PFSK-1 (cell line): ENCODE results near the gene ANKRD13D.

Source experiments
- FOXP2 ChIP-seq: optimal IDR thresholded peaks from 2 replicates; pipeline ENCODE3; 2011; ENCODE audit warnings: borderline replicate concordance, control low read depth, inconsistent platforms; ENCODE audit not compliant: insufficient read depth; ENCODE audit errors: extremely low read length, extremely low read depth
- POLR2AphosphoS5 ChIP-seq: IDR thresholded peaks from 2 replicates; pipeline ENCODE4 v1.6.1; 2012; ENCODE audit warnings: low read depth, mild to moderate bottlenecking, control low read depth, low read length, moderate library complexity
- SIN3A ChIP-seq: IDR thresholded peaks from 2 replicates; pipeline ENCODE4 v1.6.1; 2012; ENCODE audit warnings: mild to moderate bottlenecking, low read length, moderate library complexity, borderline replicate concordance; ENCODE audit not compliant: insufficient read depth
- TAF1 ChIP-seq: IDR thresholded peaks from 2 replicates; pipeline ENCODE4 v1.6.1; 2012; ENCODE audit warnings: low read length, control low read depth, borderline replicate concordance; ENCODE audit not compliant: insufficient read depth
- TF ChIP-seq, protein P1 (sequence below), 2 experiments: IDR thresholded peaks; 2 replicates each; pipeline versions ENCODE4 v1.6.1 to v1.8.0; 2011 to 2012; ENCODE audit warnings: low read depth in 2 of 2, low read length in 2 of 2, control low read depth in 1 of 2, inconsistent platforms in 1 of 2, mild to moderate bottlenecking in 1 of 2, moderate library complexity in 1 of 2; ENCODE audit not compliant: insufficient read depth in 1 of 2

The ANKRD13D gene

GRCh38 chr11:67261640-67261945, 27.5 kb upstream of the ANKRD13D start:
- TF ChIP-seq SIN3A (no peak), POLR2AphosphoS5 (no peak), FOXP2 (no peak), TAF1 (no peak)
- TF ChIP-seq, protein P1, sequence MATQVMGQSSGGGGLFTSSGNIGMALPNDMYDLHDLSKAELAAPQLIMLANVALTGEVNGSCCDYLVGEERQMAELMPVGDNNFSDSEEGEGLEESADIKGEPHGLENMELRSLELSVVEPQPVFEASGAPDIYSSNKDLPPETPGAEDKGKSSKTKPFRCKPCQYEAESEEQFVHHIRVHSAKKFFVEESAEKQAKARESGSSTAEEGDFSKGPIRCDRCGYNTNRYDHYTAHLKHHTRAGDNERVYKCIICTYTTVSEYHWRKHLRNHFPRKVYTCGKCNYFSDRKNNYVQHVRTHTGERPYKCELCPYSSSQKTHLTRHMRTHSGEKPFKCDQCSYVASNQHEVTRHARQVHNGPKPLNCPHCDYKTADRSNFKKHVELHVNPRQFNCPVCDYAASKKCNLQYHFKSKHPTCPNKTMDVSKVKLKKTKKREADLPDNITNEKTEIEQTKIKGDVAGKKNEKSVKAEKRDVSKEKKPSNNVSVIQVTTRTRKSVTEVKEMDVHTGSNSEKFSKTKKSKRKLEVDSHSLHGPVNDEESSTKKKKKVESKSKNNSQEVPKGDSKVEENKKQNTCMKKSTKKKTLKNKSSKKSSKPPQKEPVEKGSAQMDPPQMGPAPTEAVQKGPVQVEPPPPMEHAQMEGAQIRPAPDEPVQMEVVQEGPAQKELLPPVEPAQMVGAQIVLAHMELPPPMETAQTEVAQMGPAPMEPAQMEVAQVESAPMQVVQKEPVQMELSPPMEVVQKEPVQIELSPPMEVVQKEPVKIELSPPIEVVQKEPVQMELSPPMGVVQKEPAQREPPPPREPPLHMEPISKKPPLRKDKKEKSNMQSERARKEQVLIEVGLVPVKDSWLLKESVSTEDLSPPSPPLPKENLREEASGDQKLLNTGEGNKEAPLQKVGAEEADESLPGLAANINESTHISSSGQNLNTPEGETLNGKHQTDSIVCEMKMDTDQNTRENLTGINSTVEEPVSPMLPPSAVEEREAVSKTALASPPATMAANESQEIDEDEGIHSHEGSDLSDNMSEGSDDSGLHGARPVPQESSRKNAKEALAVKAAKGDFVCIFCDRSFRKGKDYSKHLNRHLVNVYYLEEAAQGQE (IDR thresholded peaks at IDR 0.05; ENCODE audit: insufficient read depth in 1 of 2, low read depth in 2 of 2, low read length in 2 of 2) = no peak

GRCh38 chr11:67261946-67262681, 27.0 kb upstream of the ANKRD13D start:
- TF ChIP-seq, protein P1 (IDR thresholded peaks at IDR 0.05; ENCODE audit: insufficient read depth in 1 of 2, low read depth in 2 of 2, low read length in 2 of 2) = no peak
- TF ChIP-seq TAF1 = no peak
- TF ChIP-seq POLR2AphosphoS5 = no peak
- no peak for TF ChIP-seq FOXP2
- no peak for TF ChIP-seq SIN3A

GRCh38 chr11:67262731-67263675, 26.1 kb upstream of the ANKRD13D start:
- TF ChIP-seq, protein P1 (IDR thresholded peaks at IDR 0.05; ENCODE audit: insufficient read depth in 1 of 2, low read depth in 2 of 2, low read length in 2 of 2) = no peak
- TF ChIP-seq POLR2AphosphoS5 = no peak
- TF ChIP-seq SIN3A = no peak
- 0 out of 2 replicates have a peak, but pooled peaks have one; percentile 25 for TF ChIP-seq TAF1
- peak; percentile 61 for TF ChIP-seq FOXP2

GRCh38 chr11:67264260-67264659, 24.8 kb upstream of the ANKRD13D start:
- no peak for TF ChIP-seq FOXP2
- no peak for TF ChIP-seq POLR2AphosphoS5
- TF ChIP-seq, protein P1 (IDR thresholded peaks at IDR 0.05; ENCODE audit: insufficient read depth in 1 of 2, low read depth in 2 of 2, low read length in 2 of 2) = no peak
- TF ChIP-seq TAF1 = no peak
- no peak for TF ChIP-seq SIN3A
